22Rv1 (cell line): ENCODE data around the gene RFT1.

Source experiments
- CTCF ChIP-seq: fragments of 450-650 bp; IDR thresholded peaks from 2 replicates; pipeline ENCODE4 v1.5.1; 2017; ENCODE audit warnings: mild to moderate bottlenecking
- ZFX ChIP-seq: fragments of 450-650 bp; IDR thresholded peaks from 2 replicates; pipeline ENCODE4 v1.6.1; 2017; ENCODE audit warnings: antibody characterized with exemption, borderline replicate concordance

DNA sequence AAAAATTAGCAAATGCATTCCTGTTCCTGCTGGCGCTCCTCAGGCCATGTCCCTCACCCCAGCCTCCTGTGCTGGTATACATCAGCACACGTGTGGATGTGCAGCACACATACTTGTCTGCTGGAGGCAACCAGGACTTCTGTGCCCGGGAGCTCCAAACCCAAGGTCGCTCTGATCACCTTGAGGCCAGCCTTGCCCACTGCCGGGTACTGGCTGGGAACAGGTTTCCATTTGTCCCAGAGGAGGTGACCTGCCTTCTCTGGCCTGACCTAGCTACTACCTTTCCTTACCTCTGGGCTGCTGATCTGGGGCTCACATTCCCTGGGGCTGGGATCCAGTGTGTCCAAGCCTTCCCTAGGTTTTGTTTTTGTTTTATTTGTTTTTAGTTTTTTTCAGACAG is 42.9 kb upstream of the RFT1 start:
- TF ChIP-seq CTCF (no peak), ZFX (no peak)
